IPS-NIHi11 (cell line): ENCODE measurements around the gene MRAS.

ENCODE experiments used
- DNase-seq: peaks from one replicate; pipeline ENCODE4 v3.0.0; 2012; ENCODE audit warnings: mixed read lengths, low spot score

MRAS gene

DNA sequence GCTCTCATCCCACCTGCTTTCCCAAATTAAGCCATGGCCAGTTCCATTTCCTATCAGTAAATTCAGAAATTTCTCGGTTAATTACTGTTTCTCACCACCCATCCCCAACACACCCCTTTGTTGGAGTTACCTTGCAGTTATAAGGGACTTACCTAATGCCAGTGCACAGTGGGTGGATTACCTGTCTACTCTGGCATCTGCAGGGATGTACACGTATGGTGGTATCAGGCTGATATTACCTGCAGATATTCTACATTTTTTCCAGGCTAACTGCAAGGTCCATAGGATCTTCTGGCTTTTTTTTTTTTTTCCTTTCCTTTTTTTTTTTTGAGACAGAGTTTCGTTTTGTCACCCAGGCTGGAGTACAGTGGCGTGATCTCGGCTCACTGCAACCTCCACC is 7.9 kb upstream of the MRAS start:
- DNase-seq = no peak

DNA sequence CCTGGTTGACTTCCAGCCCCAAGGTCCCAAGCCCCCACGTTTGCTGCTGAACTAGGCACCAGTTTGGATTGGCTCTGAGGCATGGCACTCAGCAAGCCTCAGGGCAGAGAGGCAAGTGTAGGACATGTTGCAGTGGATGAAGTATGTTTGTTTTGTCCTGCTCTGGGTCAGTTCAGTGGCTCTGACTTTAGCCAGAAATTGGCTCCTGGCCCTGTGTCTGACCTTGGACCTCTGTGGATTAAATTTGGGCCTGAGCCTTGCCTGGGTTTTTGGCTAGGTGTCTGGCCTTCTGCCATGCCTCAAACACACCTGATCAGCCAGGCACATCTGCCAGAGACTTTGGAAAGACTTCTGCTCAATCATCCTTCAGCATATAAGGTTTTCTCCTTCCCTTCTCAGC is 3.6 kb upstream of the MRAS start:
- no peak for DNase-seq

DNA sequence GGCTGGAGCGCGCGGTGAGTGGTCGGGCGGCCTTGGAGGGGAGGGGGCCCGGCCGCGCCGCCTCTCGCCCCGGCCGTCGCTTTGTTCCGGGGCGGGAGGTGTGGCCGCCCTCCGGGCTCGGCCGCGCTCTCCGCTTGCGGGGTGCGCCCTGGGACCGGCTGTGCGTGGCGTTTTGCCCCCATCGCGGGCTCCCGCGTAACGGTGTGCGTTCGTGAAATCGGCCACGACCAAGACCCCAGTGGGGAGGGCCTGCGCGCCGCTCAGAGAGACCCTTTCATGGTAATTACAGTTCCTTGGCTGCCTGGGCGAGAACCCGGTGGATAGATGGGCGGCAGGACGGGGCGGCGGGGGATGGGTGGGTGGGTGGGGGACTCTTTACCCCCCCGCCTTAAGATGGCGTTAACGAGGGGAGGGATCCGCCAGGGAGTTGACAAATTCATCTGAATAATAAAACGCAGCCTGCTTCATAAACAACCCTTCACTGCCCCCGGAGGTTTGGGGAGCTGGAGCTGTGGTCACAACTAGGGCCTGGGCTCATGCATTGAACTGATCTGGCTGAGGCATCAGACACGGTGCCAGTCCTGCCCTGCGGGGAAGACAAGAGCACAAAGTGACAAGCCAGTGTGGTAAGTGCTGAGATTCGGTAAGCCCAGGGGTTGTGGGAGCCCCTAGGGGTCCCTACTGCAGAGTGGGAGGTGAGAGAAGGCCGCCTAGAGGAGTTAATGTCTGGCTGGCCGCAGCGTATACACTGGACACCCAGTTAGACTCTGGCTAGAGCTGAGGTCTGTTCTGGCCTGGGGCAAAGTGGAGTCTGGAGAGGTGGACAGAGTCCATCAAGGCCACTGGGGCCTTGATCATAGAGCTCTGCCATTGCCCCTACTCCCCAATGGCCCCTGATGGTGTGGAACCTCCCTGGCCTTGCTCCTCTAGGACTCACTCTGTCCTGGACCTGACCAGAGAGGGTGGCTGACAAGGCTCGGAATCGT is 668 bp downstream of the MRAS start:
- no peak for DNase-seq

DNA sequence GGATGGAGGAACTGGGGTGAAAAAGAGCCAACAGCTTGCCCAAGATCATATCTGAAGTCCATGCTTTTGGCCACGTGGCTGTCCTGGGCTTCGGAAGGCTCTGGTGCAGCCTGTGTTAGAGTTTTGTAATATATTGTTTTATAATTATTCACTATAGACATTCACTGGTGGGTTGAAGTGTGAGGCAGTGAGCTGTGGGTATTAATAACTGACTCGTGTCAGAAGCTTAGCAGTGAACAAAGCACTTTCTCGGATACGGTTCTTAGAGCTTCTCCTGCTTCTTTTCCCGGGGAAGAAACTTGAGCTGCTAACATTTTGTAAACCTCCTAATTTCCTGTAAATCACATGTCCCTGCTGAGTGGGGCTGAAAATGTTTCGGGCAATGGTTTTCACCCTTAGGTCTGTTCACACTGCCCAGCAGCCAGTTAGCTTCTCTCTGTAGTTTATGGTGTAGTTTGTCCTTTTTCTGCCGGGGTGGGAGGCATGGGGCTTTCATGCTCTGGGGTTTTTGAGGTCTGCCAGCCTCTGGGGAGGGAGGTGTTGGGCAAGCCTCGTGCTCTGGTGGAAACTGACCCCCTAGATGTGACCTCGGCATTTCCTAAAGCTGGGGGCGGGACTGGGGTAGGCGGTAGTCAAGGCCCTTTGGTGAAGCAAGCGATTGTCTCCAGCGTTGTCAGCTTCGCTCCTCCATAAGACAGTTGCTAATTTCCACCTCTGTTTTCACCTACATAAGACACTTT is 1.7 kb downstream of the MRAS start:
- no peak for DNase-seq

DNA sequence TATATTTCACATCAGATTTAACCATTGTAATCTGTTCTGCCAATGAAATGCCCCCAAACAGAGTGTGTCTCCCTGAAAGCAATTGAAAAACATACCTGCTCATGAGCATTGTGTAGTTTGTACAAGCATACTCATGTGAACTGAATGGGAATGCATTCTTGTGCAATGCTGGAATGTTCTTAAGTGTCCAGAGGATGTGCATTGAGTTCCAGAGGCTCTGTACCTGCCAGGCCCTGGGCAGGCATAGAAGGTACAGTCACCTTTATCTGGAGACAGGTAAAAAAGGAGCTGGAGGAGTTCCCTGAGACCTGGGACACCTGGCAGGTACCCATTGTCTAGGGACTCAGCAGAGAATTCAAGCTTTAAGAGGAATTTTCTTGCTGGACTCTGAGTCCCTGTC is 2.8 kb downstream of the MRAS start:
- DNase-seq = no peak

DNA sequence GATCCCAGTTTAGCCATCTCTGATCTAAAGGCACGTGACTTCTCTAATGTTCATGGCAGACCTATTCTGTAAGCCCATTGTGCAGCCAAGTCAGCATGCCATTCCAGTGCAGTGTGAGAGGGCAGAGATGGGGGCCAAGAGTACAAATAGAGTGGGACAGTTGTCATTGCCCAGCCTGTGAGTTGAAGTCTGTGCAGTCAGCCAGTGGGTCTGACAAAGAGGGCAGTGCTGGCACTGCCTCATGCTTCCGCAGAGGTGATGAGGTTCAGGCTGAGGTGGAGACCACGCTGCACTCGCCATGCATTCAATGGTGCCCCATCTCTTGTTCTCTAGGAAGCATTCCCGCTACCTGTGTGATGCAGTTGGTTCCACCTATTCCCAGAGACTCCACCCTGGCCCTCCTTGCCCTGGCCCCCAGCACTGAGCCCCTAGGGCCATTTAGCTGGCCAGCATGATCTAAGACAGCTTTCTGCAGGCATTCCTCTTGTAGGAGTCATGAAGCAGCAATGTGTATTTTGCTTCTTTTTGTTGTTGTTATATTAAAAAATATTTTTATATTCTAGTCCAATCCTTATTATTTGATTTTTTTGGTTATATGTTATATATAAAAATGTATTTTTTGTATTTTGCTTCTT is 3.7 kb downstream of the MRAS start:
- DNase-seq = no peak

DNA sequence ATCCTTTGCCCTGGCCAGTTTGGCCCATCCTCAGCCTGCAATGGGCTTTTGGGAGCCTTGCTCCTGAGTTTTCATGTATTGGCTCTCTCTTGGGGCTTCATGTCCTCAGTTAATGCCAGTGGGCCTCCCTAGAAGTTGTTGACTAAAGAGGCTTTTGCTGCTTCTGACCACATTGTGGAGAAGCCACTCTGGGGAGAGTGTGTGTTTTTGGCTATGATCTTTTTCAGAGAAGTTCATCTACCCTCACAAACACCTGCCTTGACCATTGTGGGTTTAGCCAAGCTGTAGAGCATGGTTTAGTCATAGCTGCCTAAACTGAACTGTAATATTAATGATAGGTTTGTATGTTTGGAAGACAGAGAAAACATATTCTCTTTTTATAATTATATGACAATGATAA is 6.0 kb downstream of the MRAS start:
- no peak for DNase-seq

DNA sequence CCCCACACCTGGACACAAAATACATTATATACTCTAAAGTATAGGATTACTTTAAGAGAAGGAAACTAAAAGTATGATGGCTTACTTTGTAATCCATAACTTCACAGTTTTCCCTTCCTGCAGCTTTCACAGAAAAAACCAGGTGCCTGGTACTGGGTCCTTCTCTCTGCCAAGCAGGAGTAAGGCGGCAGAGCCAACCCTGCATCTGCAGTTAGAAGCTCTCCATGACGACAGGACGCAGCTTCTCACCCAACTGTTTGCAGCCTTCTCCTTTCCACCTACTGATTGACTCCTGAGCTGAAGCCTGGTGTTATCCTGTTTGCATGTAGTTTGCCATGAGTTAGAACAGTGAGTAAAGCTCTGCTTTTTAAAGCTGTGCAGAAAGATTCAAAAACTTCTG is 6.7 kb downstream of the MRAS start:
- no peak for DNase-seq

DNA sequence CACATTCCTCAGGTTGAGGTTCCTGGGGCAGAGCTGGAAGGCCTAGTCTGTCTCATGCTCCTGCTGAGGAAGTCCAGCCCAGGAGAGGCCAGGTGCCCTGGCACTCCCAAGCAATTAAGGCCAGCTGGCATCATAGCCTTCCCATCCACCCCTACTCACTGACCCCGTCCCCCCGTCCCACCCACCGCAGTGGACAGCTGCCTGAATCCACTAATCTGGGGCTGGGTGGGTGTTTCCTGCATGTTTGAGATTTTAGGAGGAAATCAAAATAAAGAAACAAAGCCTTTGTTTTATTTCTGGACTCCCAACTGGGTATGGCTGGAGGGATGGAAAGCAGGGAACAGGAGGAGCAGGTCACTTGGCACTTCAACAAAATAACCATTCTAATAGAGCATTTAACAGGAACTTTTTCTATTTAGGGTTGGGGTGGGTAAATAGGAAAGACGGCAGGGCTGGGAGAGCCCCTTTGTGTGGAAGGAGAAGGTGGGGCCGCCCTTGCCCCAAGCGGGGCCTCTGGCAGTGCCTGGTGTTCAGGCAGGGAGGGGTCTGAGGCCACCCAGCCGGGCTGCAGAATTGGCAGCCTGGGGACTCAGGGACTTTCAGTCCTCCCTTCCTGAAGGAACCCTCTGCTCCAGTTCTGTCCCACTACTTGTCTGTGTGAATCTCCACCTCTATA is 8.5 kb downstream of the MRAS start:
- DNase-seq = no peak

DNA sequence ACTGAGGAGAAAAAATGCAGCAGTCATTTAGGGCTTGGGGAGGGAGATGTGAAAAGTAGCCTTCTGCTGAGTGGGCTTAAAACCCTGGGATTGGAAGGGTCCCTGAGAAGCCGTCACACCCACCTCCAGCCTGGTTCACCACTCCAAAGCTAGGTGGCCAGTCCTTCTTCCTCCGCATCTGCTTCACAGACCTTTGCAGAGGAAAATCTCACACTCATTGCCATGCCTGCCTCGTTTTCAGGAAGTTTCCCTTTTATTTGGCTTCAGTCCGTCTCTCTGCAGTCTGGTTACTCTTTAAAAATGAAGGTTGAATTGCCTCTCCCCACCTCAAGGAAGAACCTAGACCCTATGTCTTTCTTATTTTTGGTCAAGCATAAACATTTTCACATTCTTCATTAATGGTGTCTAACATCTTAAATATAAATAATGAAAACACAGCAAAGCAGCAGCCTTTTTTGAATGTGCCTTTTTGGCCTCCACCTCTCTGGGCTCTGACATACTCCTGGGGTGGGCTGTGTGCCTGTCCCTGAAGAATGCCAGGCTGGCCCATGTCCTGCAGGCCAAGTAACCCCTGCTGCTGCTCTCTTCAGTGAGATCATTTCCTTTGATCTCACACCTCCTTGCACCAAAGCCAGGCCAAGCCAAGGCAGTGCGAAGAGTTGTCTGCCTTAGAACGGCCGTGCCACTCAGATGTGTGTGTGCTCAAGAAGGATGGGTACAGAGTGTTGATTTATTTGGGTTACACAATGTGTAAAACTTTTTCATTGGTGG is 11.0 kb downstream of the MRAS start:
- no peak for DNase-seq

DNA sequence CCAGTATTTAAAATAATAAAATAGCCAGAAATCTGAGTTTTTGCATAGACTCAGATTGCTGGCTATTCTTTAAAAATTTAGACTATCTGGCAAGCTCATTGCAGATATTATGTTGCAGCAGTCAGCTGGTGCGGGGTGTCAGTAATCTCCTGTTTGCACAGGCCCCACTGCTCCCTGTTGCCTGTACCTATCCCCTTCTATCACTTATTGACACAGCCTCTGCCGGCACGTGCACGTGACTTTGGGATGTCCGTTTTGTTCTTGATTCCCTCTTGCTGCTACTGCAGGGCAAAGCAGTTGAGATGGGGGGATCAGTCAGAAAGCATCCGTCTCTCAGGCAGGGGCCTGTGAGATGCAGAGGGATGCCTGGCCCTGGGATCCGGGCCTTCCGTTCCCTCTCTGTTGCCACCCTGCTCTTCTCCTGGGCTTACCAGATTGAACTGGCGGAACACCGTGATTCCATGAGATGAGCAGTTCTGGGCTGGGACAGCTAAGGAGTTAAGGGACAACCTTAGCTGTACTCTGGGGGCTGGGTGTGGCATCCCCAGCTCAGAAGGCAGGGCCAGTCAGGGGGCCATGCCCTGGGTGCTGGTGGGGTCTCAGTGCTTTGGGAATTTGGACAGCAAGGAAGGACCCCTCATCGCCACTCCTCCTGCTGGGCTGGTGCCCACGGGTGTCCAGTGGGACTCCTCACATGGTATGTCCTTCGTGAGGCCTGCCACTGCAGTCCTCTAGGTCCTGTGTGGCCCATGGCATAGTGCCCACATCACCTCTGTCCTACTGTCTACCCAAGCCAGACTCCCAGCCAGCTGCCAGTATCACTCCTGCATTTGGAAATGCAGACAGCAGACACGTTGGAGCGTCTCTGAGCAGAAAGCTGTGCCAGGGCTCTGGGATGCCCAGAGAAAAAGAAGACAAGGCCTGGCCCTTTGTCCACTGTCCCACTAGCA is 11.8 kb downstream of the MRAS start:
- DNase-seq = no peak

DNA sequence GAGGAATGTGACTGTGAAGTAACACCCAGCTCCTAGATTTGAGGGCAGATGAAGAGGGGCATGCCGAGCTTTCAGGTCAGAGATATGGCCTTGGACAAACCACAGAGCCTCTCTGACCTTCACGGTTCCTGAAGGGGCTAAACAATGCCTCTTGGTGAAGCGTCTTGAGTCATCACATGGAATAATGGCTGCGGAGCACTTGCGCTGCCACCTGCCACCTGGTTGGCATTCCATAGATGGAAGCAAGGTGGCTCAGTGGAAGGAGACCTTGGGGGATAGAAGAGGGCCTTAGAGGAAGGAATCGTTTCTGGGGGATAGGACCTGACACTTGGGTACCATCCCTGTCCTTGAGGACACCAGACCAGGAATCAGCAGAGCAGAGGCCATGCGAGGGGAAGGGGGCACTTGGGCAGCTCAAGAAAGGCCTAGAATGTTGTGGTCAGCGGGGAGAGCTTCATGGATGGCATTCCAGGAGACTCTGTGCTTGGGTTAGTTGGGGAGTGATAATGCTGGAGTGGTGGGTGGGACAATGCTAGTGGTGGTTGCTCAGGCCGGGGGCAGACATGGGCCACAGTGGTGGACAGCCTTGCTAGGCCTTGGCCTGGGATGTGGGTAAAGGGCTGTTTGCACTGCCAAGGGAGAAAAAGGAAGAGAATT is 12.6 kb downstream of the MRAS start:
- no peak for DNase-seq

DNA sequence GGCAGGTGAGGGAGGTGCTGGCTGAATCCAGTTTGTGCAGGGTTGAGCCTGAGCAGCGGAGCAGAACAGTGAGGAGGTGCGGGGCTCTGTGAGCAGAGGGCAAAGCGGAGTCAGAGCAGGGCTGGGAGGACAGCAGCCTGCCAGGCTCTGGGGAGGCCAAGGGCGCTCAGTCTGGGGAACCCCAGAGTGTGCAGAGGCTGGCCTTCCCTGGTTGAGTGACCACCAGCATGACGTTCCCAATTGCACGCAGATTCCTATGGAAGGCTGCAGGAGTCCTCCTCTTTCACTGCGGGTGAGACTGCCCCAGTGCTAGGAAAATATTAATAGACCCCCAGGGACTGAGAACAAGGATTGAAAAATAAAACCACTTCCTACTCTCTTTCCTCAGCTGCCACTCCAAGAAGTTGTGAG is 13.2 kb downstream of the MRAS start:
- no peak for DNase-seq

DNA sequence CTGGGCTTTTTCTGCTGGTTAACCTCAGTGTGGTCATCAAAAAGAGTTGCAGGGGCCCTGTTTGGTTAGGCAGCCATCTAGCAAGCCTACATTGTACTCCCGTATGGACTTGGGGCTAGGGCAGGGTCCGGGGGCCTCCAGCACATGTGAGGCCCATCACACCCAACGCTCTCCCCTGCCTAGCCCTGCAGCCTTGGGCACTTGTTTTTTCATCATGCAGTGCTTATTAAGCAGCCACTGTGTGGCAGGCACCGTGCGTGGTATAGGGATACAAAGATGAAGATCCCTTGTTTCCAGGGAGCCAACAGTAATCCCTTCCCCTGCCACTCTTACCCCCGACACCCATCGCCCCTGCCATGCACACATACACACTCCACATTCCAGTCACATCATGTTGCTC is 14.2 kb downstream of the MRAS start:
- DNase-seq = no peak

DNA sequence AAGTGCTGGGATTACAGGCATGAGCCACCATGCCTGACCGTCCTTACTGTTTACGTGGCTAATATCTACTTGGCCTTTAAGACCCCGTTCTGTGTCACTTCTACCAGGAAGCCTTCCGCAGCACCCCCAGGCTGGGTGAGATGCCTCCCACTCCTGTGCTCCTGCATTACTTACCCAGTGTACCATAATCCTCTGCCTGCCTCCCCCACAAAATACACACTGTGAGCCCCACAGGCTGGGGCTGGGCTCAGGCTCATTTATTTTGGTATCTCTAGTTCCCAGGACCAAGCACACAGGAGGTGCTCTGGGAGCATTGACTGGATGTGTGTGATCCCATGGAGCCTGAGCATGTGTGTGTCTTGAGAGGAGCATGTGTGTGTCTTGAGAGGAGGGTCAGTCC is 14.9 kb downstream of the MRAS start:
- no peak for DNase-seq

DNA sequence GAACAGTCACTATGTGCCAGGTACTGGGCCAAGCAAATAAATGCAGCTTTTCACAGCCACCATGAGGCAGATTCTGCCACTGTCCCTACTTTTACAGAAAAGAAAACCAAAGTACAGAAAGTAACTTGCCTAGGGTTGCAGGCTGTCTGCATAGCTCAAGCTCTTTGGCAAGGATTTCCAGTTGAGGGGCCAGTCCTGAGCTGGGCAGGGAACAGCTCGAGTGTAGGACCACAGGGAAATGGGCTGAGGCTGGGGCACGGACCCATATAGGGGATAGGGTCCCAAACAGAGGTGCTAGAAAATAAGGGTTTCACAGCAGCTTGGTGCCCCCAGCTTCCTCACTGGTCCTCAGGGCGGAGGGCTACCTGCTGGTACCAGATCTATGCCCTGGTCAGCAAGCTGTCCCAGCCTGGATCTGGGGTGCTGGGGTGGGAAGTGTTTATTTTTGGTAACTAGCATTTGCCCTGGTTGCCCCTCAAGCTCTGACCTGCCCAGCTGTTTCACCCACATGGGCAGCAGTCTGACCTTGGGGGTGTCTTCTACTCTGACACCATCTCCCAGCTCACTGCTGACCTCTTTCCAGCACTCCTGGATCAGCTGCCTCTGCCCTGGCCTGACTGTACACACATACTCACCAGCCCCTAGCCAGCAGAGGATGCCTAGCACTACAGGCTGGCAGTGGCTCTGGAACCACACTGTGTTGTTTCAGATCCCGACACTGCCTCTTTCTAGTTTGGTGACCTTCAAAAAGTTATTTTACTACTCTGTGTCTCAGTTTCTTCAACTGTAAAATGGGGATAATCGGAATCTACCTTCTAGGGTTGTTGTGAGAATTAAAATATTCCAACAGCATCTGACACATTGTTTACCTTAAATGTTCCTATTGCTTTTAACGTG is 16.2 kb downstream of the MRAS start:
- no peak for DNase-seq

DNA sequence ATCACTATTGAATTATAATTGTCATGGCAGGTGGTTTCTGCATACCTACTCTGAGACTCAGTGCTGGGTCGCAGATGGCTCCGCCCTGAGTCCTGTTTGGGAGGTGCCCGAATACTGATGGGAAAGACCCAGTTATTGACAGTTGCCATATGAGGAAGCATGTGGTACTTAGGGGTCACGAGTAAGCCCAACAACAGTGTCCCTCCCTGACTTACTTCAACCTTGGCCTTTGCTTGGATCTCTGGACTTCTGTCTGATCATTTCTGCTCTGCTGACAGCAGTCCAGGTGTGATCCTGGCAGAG is 16.8 kb downstream of the MRAS start:
- no peak for DNase-seq

DNA sequence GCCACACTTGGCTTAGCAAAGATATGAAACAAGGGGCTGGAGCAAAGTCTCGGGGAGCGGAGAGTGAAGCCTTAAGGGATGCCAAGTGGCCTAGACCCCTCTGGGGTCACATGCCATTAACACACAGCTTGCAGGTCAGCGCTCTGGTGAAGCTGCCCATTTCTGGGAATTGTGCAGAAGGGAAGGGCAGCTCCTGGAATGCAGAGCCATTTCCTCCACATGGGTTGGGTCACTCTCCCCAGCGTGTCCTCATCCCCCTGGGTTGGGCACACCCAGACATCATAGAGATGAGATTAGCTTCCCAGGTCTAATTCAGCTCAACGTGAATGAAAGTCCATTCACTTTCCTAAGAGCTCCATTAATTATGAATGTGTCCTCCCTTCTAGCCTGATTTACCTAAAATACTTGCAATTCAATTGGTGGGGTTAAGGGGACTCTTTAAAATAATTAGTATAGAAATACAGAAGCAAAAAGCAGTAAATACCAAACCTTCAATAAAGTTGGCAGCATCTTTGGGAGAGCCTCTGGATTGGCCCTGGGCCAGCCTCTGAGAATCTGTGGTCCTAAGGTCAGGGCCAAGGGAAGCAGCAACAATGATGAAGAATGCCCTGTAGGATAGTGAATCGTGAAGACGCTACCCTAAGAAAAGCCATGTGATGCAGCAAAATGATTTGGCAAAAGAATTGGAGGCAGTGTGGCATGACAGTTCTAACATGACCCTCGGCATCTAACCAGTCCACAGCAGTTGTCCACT is 17.8 kb downstream of the MRAS start:
- no peak for DNase-seq
